Hematopoietic multipotent progenitor cell treated with erythropoietin and hydrocortisone succinate and interleukin-3 and kit ligand, for 4 days (in vitro differentiated cells): ENCODE data around the gene AFG1L.
"Not testable (repeated sequence)": the region's sequence is repeated elsewhere in the genome, so short reads cannot be mapped to it uniquely, and the experiment has no call there.

Experiments
- DNase-seq: peaks from one replicate; pipeline ENCODE4 v3.0.0-alpha.2; 2015

Gene AFG1L

GRCh38 chr6:108560463-108561308, 265.8 kb downstream of the AFG1L start, which contains the start of gene FOXO3:
Gene FOXO3 (plus strand): TSS chr6:108560917. CDS start chr6:108561209, 292 bp downstream.
- DNase-seq, result peak; percentile 92

GRCh38 chr6:108561309-108561647, 266.4 kb downstream of the AFG1L start:
- DNase-seq, result not testable (repeated sequence)

- DNase-seq, result peak; percentile 61
These were observed 267.1 kb downstream of the AFG1L start for GRCh38 chr6:108561742-108562502.

GRCh38 chr6:108562503-108562993, 267.7 kb downstream of the AFG1L start:
- DNase-seq, result peak; percentile 91

- DNase-seq, result no peak
These were observed 268.4 kb downstream of the AFG1L start for GRCh38 chr6:108563292-108563691.

GRCh38 chr6:108564178-108564577, 269.3 kb downstream of the AFG1L start:
- DNase-seq, result no peak

- DNase-seq, result peak; percentile 75
These were observed 270.4 kb downstream of the AFG1L start for GRCh38 chr6:108565091-108565766.

GRCh38 chr6:108565893-108566292, 271.0 kb downstream of the AFG1L start:
- DNase-seq, result peak; percentile 92

- DNase-seq, result no peak
These were observed 271.6 kb downstream of the AFG1L start for GRCh38 chr6:108566406-108566805.

GRCh38 chr6:108568101-108568500, 273.2 kb downstream of the AFG1L start:
- no peak for DNase-seq

- DNase-seq, result no peak
These were observed 273.9 kb downstream of the AFG1L start for GRCh38 chr6:108568551-108569305.

GRCh38 chr6:108570517-108570916, 275.7 kb downstream of the AFG1L start:
- DNase-seq, result peak; percentile 61

- DNase-seq, result peak; percentile 82
These were observed 279.7 kb downstream of the AFG1L start for GRCh38 chr6:108574457-108575141.
